Activated CD4-positive, alpha-beta T cell treated with anti-CD3 and anti-CD28 coated beads, Interleukin-2, amount 50 U/mL, for 4 hours (primary cell): ENCODE results near the gene LPGAT1.
"Not testable (repeated sequence)": the region's sequence is repeated elsewhere in the genome, so short reads cannot be mapped to it uniquely, and the experiment has no call there.

Experiments
- DNase-seq, 2 experiments: peaks; one replicate each; pipeline ENCODE4 v3.0.0-alpha.2; 2020

The LPGAT1 gene

GRCh38 chr1:211731456-211732292 lies 98.9 kb downstream of the LPGAT1 start:
- DNase-seq = no peak

- no peak for DNase-seq
These were observed 100.2 kb downstream of the LPGAT1 start for GRCh38 chr1:211730347-211730746.

DNA sequence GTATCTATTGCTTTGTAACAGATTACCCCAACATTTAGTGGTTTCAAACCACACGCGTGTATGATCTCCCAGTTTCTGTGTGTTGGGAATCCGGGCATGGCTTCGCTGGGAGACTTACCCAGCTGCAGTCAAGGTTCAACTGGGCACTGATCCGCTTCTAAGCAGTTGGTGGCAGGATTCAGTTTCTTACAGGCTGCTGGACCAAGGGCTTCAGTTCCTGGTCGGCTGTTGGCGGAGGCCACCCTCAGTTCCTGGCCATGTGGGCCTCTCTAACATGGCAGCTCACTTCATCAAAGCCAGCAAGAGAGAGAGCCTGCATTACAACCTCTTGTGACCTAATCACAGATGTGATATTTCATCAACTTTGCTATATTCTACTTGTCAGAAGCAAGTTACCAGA lies 101.3 kb downstream of the LPGAT1 start:
- no peak for DNase-seq

- DNase-seq = no peak
These were observed 104.0 kb downstream of the LPGAT1 start for GRCh38 chr1:211726467-211726995.

GRCh38 chr1:211724687-211725196 lies 105.8 kb downstream of the LPGAT1 start:
- no peak for DNase-seq

GRCh38 chr1:211723273-211723672 lies 107.3 kb downstream of the LPGAT1 start:
- DNase-seq = no peak

DNA sequence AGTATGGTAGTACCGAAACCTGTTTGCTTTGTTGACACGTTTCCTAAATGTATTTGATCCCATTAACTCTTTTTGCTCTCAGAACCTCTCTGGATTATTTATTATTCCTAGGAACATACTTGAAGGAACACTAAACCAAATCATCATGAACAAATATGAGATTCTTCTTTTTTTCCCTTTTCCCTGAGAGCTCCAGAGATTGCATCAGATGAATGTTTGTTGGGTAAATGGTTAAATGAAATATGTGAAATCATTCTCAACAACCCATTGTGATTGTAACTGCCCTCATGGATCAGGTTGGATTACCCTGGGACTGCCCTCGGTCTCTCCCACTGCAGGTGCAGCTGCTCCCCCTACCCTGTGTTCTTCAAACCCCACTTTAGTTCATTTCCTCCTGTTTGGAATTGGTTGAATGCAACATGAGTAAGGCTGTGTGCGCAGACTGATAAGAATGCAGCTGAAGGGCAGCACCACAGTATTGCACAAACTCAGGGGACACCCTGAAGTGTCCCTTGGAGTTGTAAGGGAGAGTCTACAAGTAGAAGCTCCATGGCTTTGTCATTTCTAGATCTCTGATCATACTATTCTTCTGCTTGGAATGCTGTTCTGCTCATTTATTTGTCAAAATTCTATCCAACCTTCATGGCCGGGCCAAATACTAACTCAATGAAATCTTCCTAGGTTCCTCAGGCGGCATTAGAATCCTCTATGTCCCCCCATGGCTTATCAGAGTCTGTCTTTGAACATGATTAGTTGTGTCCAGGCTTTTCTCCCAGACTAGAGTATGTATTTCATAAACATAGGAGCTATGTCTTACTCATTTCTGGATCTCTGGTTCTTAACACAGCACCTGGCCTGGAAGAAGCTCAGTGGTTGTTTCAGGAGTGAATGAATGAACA lies 108.0 kb downstream of the LPGAT1 start:
- DNase-seq = no peak

DNA sequence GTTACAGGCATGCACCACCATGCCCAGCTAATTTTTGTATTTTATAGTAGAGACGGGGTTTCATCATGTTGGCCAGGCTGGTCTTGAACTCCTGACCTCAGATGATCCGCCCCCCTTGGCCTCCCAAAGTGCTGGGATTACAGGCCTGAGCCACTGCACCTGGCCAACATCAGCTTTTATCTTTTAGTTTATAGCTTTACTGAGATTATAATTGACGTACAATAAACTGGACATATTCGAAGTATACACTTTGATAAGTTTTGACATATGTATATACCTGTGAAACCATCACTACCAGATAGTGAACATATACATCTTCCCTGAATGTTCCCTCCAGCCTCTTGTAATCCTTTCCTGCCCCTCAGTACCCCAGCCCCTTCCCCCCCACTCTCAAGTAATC lies 114.0 kb downstream of the LPGAT1 start:
- DNase-seq = not testable (repeated sequence)

DNA sequence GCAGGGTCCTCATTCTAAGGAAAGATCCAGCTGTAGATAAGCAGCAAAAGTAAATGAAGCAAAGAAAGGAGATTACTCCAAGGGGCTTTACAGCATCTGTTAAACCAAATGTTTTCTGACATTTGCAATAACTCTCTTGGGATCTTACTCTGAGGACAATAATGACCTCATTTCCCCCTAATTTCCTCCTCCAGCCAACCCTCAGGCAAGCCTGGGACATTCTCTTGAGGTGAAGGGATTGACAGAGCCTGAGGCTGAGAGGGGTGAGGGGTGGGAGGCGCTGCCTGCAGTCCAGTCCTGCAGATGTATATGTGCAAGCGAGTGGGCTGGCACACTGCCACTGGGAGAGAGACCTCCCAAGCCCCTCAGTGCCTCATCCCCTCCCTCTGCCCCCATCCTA lies 114.6 kb downstream of the LPGAT1 start:
- no peak for DNase-seq

DNA sequence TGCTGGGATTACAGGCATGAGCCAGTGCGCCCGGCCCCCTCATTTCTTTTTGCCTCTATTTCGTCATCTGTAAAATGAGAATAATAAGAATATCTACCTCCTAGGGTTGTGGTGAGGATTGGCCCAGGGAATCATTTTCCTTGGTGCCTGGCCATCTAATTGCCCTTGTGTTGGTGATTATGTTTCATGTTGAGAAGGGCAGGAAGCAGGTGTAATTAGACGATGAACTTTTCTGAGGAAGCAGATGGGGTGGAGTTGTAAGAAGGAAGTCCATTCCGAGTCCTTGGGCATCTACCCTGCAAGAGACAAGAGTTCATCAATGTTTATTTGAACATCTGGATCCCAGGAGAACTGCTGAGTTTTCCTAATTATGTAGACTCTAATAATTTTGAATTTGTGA lies 116.4 kb downstream of the LPGAT1 start:
- DNase-seq = no peak

GRCh38 chr1:211713231-211713630 lies 117.3 kb downstream of the LPGAT1 start:
- DNase-seq = no peak

- DNase-seq = no peak
These were observed 119.3 kb downstream of the LPGAT1 start for GRCh38 chr1:211711315-211711705.

GRCh38 chr1:211710566-211711314 lies 119.8 kb downstream of the LPGAT1 start:
- no peak for DNase-seq

- no peak for DNase-seq
These were observed 121.6 kb downstream of the LPGAT1 start for GRCh38 chr1:211708926-211709325.

GRCh38 chr1:211708006-211708405 lies 122.6 kb downstream of the LPGAT1 start:
- DNase-seq = no peak

DNA sequence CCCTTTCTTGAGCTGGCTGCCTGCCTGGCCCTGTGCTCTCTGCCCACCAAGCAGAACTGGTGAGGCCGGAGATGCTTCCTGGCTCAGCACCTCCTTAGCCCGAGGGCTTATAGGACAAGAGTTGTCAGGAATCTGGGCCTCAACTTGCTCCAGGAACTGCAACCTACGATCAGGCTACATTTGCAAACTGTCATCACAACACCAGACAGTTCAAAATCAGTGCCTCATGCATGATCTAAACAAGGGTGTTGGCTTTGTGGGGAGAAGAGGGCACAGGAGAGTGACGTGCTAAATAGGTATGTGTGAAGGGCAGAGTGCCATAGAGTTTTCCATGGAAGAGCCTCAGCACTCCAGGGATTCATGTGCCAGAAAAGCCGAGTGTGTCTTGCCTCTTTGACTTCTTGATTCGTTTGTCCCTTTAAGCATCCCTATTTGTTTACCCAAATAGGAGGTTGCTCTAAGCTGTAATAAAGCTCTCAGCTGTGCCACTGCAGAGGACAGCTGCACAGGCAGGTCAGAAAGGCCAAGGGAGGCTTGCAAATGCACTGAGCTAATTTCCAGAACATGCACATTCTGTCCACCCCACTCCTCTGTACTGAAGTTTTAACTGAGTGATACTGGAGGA lies 125.0 kb downstream of the LPGAT1 start:
- no peak for DNase-seq

GRCh38 chr1:211704543-211704942 lies 126.0 kb downstream of the LPGAT1 start:
- DNase-seq = no peak

DNA sequence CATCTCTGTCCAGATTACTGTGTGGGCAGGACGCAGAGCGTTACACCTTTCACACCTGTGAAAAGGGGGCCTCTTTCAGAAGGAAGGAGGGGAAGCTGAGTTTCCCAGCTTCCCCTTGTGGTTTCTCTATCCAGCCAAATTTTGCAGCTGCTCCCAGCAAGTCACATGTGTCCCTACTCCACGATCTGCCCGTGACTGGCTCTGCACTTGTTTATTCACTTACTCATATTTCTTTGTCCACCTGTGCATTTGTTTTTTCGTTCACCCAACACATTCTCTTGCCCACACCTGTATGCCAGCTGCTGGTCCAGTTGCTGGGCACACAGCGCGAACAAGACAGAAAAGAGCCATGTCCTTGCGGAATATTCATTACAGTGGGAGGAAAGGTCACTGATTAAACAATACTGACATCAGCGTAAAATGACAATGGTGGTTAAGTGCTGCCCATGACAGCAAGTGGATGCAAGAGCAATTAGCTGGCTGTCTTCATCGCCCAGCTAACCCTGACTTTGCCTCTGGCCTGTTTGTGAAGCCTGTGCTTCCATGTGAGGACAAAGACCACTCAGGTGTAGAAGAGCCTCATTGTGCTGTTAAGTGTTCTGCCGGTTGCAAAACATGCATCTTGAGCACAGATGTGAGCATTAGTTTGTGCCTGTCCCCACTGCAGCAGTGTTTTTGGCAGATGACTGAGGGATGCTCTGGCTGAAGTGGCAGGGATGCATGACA lies 126.6 kb downstream of the LPGAT1 start:
- DNase-seq = no peak

DNA sequence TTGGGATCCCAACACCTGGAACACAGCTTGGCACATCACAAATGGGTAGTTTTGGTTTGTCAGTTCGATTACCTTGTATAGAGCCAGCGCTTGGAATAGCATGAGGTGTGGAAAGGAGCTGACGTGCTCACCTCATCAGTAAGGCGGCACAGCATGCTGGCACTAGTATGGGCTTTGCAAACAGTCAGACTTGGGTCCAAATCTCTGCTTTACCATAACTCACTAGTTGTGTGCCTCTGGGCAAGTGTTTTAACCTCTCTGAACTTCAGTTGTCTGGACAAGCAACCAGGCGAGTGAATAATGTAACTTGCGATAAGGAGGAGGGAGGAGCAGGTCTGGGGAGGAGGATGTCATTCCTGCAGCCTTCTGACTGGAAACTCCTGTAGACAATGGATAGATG lies 128.8 kb downstream of the LPGAT1 start:
- DNase-seq = no peak

- no peak for DNase-seq
These were observed 131.5 kb downstream of the LPGAT1 start for GRCh38 chr1:211699059-211699458.
